ENCODE results near the gene LRRC8E. TPM values are rescaled to one million over a fixed set of nuclear protein-coding genes. Genes with fewer than 3 reads are reported as not detected.

The LRRC8E gene
- total and polyA plus RNA-seq, 4 donors = 1.8 to 3.3 (median 2.4) TPM; not detected in 1

GRCh38 chr19:7863157-7863970, 24.9 kb upstream of the LRRC8E start:
- peaks cover 0 to 9% (median 5%) of the 10 kb centered on the region in 4 donors for H3K4me1 ChIP-seq (ENCODE audit: control insufficient read depth in 4 of 4, insufficient read depth in 4 of 4, low read length in 3 of 4)
- TF ChIP-seq, protein P1, sequence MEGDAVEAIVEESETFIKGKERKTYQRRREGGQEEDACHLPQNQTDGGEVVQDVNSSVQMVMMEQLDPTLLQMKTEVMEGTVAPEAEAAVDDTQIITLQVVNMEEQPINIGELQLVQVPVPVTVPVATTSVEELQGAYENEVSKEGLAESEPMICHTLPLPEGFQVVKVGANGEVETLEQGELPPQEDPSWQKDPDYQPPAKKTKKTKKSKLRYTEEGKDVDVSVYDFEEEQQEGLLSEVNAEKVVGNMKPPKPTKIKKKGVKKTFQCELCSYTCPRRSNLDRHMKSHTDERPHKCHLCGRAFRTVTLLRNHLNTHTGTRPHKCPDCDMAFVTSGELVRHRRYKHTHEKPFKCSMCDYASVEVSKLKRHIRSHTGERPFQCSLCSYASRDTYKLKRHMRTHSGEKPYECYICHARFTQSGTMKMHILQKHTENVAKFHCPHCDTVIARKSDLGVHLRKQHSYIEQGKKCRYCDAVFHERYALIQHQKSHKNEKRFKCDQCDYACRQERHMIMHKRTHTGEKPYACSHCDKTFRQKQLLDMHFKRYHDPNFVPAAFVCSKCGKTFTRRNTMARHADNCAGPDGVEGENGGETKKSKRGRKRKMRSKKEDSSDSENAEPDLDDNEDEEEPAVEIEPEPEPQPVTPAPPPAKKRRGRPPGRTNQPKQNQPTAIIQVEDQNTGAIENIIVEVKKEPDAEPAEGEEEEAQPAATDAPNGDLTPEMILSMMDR (IDR thresholded peaks at IDR 0.05; ENCODE audit: low read depth, low read length, missing input control) = no peak
- TF ChIP-seq NR2F2 (IDR thresholded peaks at IDR 0.05) = no peak
- no peak for TF ChIP-seq YY1 (IDR thresholded peaks at IDR 0.05)
- no peak for TF ChIP-seq GABPA (IDR thresholded peaks at IDR 0.05 in 1 of 2, conservative IDR thresholded peaks at IDR 0.05 in 1 of 2)
- TF ChIP-seq FOXA2 (IDR thresholded peaks at IDR 0.05) = no peak
- TF ChIP-seq HNF4A (conservative IDR thresholded peaks at IDR 0.05) = no peak
- TF ChIP-seq FOXA1 (IDR thresholded peaks at IDR 0.05) = no peak
- TF ChIP-seq TAF1 (conservative IDR thresholded peaks at IDR 0.05) = no peak
- TF ChIP-seq, protein P2, sequence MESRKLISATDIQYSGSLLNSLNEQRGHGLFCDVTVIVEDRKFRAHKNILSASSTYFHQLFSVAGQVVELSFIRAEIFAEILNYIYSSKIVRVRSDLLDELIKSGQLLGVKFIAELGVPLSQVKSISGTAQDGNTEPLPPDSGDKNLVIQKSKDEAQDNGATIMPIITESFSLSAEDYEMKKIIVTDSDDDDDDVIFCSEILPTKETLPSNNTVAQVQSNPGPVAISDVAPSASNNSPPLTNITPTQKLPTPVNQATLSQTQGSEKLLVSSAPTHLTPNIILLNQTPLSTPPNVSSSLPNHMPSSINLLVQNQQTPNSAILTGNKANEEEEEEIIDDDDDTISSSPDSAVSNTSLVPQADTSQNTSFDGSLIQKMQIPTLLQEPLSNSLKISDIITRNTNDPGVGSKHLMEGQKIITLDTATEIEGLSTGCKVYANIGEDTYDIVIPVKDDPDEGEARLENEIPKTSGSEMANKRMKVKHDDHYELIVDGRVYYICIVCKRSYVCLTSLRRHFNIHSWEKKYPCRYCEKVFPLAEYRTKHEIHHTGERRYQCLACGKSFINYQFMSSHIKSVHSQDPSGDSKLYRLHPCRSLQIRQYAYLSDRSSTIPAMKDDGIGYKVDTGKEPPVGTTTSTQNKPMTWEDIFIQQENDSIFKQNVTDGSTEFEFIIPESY (IDR thresholded peaks at IDR 0.05) = no peak
- TF ChIP-seq SP1 (IDR thresholded peaks at IDR 0.05) = no peak
- TF ChIP-seq, protein P3, sequence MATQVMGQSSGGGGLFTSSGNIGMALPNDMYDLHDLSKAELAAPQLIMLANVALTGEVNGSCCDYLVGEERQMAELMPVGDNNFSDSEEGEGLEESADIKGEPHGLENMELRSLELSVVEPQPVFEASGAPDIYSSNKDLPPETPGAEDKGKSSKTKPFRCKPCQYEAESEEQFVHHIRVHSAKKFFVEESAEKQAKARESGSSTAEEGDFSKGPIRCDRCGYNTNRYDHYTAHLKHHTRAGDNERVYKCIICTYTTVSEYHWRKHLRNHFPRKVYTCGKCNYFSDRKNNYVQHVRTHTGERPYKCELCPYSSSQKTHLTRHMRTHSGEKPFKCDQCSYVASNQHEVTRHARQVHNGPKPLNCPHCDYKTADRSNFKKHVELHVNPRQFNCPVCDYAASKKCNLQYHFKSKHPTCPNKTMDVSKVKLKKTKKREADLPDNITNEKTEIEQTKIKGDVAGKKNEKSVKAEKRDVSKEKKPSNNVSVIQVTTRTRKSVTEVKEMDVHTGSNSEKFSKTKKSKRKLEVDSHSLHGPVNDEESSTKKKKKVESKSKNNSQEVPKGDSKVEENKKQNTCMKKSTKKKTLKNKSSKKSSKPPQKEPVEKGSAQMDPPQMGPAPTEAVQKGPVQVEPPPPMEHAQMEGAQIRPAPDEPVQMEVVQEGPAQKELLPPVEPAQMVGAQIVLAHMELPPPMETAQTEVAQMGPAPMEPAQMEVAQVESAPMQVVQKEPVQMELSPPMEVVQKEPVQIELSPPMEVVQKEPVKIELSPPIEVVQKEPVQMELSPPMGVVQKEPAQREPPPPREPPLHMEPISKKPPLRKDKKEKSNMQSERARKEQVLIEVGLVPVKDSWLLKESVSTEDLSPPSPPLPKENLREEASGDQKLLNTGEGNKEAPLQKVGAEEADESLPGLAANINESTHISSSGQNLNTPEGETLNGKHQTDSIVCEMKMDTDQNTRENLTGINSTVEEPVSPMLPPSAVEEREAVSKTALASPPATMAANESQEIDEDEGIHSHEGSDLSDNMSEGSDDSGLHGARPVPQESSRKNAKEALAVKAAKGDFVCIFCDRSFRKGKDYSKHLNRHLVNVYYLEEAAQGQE (IDR thresholded peaks at IDR 0.05) = no peak
- TF ChIP-seq, protein P4, sequence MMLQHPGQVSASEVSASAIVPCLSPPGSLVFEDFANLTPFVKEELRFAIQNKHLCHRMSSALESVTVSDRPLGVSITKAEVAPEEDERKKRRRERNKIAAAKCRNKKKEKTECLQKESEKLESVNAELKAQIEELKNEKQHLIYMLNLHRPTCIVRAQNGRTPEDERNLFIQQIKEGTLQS (IDR thresholded peaks at IDR 0.05) = no peak
- TF ChIP-seq HNF4G (IDR thresholded peaks at IDR 0.05) = no peak
- no peak for TF ChIP-seq RAD21 (IDR thresholded peaks at IDR 0.05)
- no peak for TF ChIP-seq EGR1 (IDR thresholded peaks at IDR 0.05; ENCODE audit: low read depth in 2 of 2)
- TF ChIP-seq MAX (IDR thresholded peaks at IDR 0.05) = no peak
- TF ChIP-seq RXRA (IDR thresholded peaks at IDR 0.05) = no peak
- no peak for TF ChIP-seq JUND (IDR thresholded peaks at IDR 0.05)
- H3K9ac ChIP-seq (ENCODE audit: low read depth in 1 of 2, low read length in 2 of 2) = no peak overlapping the region
- no peak overlapping the region for H3K27ac ChIP-seq (ENCODE audit: low read depth in 1 of 2, low read length in 2 of 2)
- no peak for DNase-seq (ENCODE audit: low spot score)
- WGBS = 71% methylated on average over 83 of the region's 83 CpGs
- H3K36me3 ChIP-seq (ENCODE audit: control insufficient read depth in 4 of 4, insufficient read depth in 3 of 4, low read depth in 1 of 4, low read length in 3 of 4) = peaks cover 0 to 1% (median 0%) of the 10 kb centered on the region in 4 donors
- H3K4me3 ChIP-seq (ENCODE audit: low read depth in 1 of 3, low read length in 3 of 3) = no peak overlapping the region
- H3K9me3 ChIP-seq (ENCODE audit: control insufficient read depth in 4 of 4, low read length in 3 of 4) = no peaks in the 10 kb centered on the region
- H3K27me3 ChIP-seq (ENCODE audit: control insufficient read depth in 4 of 4, insufficient read depth in 4 of 4, low read length in 3 of 4) = no peaks in the 10 kb centered on the region
